HepG2 (cell line): ENCODE results near the gene SMIM36. TPM values are rescaled to one million over a fixed set of nuclear protein-coding genes. Genes with fewer than 3 reads are reported as not detected.

Experiments
- ATAC-seq: fragments of 200-7000 bp; cut with Tn5 transposase; 3 replicates; pipeline ENCODE4 v1.9.1; 2020; ENCODE audit warnings: mild to moderate bottlenecking, moderate library complexity
- BruUV-seq: library from RNA; stranded (reverse); fragments of 400-500 nt; replicated peaks from 2 replicates; lab custom pipeline; 2021; lab: Mats Ljungman, UMichigan
- CTCF ChIA-PET: fragments of 300-600 bp; formaldehyde crosslinking; extraction: SDS; loops from one replicate; lab custom pipeline; 2021; ENCODE audit warnings: low total read pairs, inconsistent platforms, low intra/inter-chr PET ratio; lab: Yijun Ruan, JAX
- POLR2A ChIA-PET: fragments of 350-600 bp; sonication (Branson Sonifier 250); formaldehyde crosslinking; loops from one replicate; lab custom pipeline; 2020; ENCODE audit warnings: antibody characterized with exemption, inconsistent platforms; lab: Yijun Ruan, JAX
- DNase-seq: peaks from one replicate; pipeline ENCODE4 v3.0.0-alpha.2; 2015; ENCODE audit warnings: low spot score
- FAIRE-seq: peaks from 3 replicates; lab custom pipeline; 2011; peaks lifted over from hg19 to GRCh38; lab: Jason Lieb, UNC
- H2AFZ ChIP-seq: one replicate; pipeline ENCODE4 v1.6.1; 2011; ENCODE audit warnings: low read length, inconsistent platforms
- H3K27ac ChIP-seq: fragments of 300-600 bp; 3 replicates; pipeline ENCODE4 v1.8.0; 2011; ENCODE audit warnings: mixed run types, mild to moderate bottlenecking, mixed read lengths, low read length, inconsistent platforms; ENCODE audit not compliant: insufficient read depth; ENCODE audit errors: extremely low read length
- H3K27me3 ChIP-seq, 2 experiments: fragments of 200-600 bp in 1 of 2; 2 replicates in 1 of 2; 3 replicates in 1 of 2; pipeline versions ENCODE4 v1.6.0 to v1.8.0; 2011; ENCODE audit warnings: low read length in 2 of 2, mild to moderate bottlenecking in 2 of 2, moderate library complexity in 2 of 2, inconsistent platforms in 1 of 2; ENCODE audit not compliant: insufficient read depth in 2 of 2, control insufficient read depth in 1 of 2
- H3K36me3 ChIP-seq, 2 experiments: fragments of 200-600 bp in 1 of 2; replicated peaks in 1 of 2; 2 replicates in 1 of 2; 3 replicates in 1 of 2; pipeline versions ENCODE4 v1.5.1 to v1.8.0; 2011; ENCODE audit warnings: low read length in 2 of 2, inconsistent platforms in 1 of 2; ENCODE audit not compliant: insufficient read depth in 2 of 2, control insufficient read depth in 1 of 2
- H3K4me1 ChIP-seq: 2 replicates; pipeline ENCODE4 v1.5.1; 2012; ENCODE audit warnings: low read length, inconsistent platforms; ENCODE audit not compliant: insufficient read depth
- H3K4me2 ChIP-seq: 2 replicates; pipeline ENCODE4 v1.6.0; 2011; ENCODE audit warnings: low read depth, low read length, inconsistent platforms
- H3K4me3 ChIP-seq, 3 experiments: fragments of 200-600 bp in 1 of 3; sonication (generic), shearing (Covaris generic) in 1 of 3; replicated peaks in 1 of 3; 2 replicates each; pipeline ENCODE4 v1.5.1; 2011 to 2016; ENCODE audit warnings: low read length in 3 of 3, inconsistent platforms in 2 of 3, low read depth in 2 of 3, mild to moderate bottlenecking in 2 of 3, control low read depth in 1 of 3, mixed read lengths in 1 of 3; ENCODE audit not compliant: insufficient read depth in 1 of 3
- H3K79me2 ChIP-seq: one replicate; pipeline ENCODE4 v1.6.1; 2011; ENCODE audit warnings: low read length, inconsistent platforms; ENCODE audit not compliant: insufficient read depth
- H3K9ac ChIP-seq: 2 replicates; pipeline ENCODE4 v1.6.0; 2011; ENCODE audit warnings: mild to moderate bottlenecking, low read depth, low read length, inconsistent platforms; ENCODE audit not compliant: insufficient read depth
- H3K9me3 ChIP-seq: 2 replicates; pipeline ENCODE4 v1.5.1; 2012; ENCODE audit warnings: mild to moderate bottlenecking, low read length
- H4K20me1 ChIP-seq: 2 replicates; pipeline ENCODE4 v1.6.0; 2011; ENCODE audit warnings: inconsistent platforms, mild to moderate bottlenecking, low read length, moderate library complexity; ENCODE audit not compliant: insufficient read depth
- AKAP8 ChIP-seq: sonication (generic); formaldehyde crosslinking; IDR thresholded peaks from 2 replicates; pipeline ENCODE4 v1.5.1; 2020; ENCODE audit warnings: mild to moderate bottlenecking, missing genetic modification reagents
- DR1 ChIP-seq: sonication (generic); formaldehyde crosslinking; IDR thresholded peaks from 2 replicates; pipeline ENCODE4 v1.8.0; 2021; ENCODE audit warnings: mild to moderate bottlenecking, missing genetic modification reagents, inconsistent platforms
- FOXA1 ChIP-seq, 2 experiments: fragments of 450-650 bp in 1 of 2; sonication (generic) in 1 of 2; formaldehyde crosslinking in 1 of 2; IDR thresholded peaks; 2 replicates each; pipeline versions ENCODE4 v1.4.0 to v1.6.1; 2016 to 2020; ENCODE audit warnings: missing genetic modification reagents in 1 of 2
- GMEB2 ChIP-seq: IDR thresholded peaks from 2 replicates; pipeline ENCODE4 v1.6.1; 2016; ENCODE audit warnings: missing biosample characterization, missing genetic modification reagents, low read depth
- KAT2B ChIP-seq: fragments of 150-350 bp; IDR thresholded peaks from 2 replicates; pipeline ENCODE4 v1.6.1; 2014; ENCODE audit warnings: low read depth, low read length, borderline replicate concordance
- MTF2 ChIP-seq: sonication (generic); formaldehyde crosslinking; IDR thresholded peaks from 2 replicates; pipeline ENCODE4 v1.5.0; 2020; ENCODE audit warnings: missing genetic modification reagents, borderline replicate concordance
- POLR2A ChIP-seq, 2 experiments: IDR thresholded peaks; 2 replicates each; pipeline ENCODE4 v1.6.1; 2011; ENCODE audit warnings: low read depth in 2 of 2, low read length in 2 of 2, mild to moderate bottlenecking in 1 of 2, moderate library complexity in 1 of 2; ENCODE audit not compliant: insufficient read depth in 1 of 2
- RXRA ChIP-seq: sonication (generic); formaldehyde crosslinking; IDR thresholded peaks from 2 replicates; pipeline ENCODE4 v1.5.1; 2020; ENCODE audit warnings: missing genetic modification reagents
- SAFB2 ChIP-seq: sonication (generic); formaldehyde crosslinking; IDR thresholded peaks from 2 replicates; pipeline ENCODE4 v1.5.1; 2020; ENCODE audit warnings: missing genetic modification reagents, low read depth, mild to moderate bottlenecking, borderline replicate concordance
- SKI ChIP-seq: fragments of 450-650 bp; IDR thresholded peaks from one replicate; pipeline ENCODE4 v1.6.1; 2018; ENCODE audit warnings: mild to moderate bottlenecking; ENCODE audit not compliant: partially characterized antibody
- SNAPC2 ChIP-seq: sonication (generic); formaldehyde crosslinking; IDR thresholded peaks from 2 replicates; pipeline ENCODE4 v1.8.1; 2022; ENCODE audit warnings: mild to moderate bottlenecking, missing genetic modification reagents
- SOX13 ChIP-seq, 3 experiments: fragments of 450-650 bp in 1 of 3; sonication (generic) in 1 of 3; formaldehyde crosslinking in 1 of 3; IDR thresholded peaks in 2 of 3; conservative IDR thresholded peaks in 1 of 3; 2 replicates each; pipeline versions ENCODE4 v1.5.0 to v1.6.1; 2016 to 2020; ENCODE audit warnings: antibody characterized with exemption in 1 of 3, mild to moderate bottlenecking in 1 of 3, missing compliant biosample characterization in 1 of 3, missing genetic modification reagents in 1 of 3, moderate library complexity in 1 of 3
- TGIF2 ChIP-seq: IDR thresholded peaks from 2 replicates; pipeline ENCODE4 v1.6.1; 2016; ENCODE audit warnings: control low read depth, missing compliant biosample characterization
- ZNF383 ChIP-seq: sonication (generic); formaldehyde crosslinking; IDR thresholded peaks from 2 replicates; pipeline ENCODE4 v1.4.0; 2020; ENCODE audit warnings: missing genetic modification reagents, mild to moderate bottlenecking, borderline replicate concordance
- ZNF44 ChIP-seq: sonication (generic); formaldehyde crosslinking; IDR thresholded peaks from 2 replicates; pipeline ENCODE4 v1.5.1; 2020; ENCODE audit warnings: mild to moderate bottlenecking, missing genetic modification reagents
- ZNF513 ChIP-seq: sonication (generic); formaldehyde crosslinking; conservative IDR thresholded peaks from 2 replicates; pipeline ENCODE4 v1.5.0; 2020; ENCODE audit warnings: missing genetic modification reagents
- ZNF605 ChIP-seq: sonication (generic); formaldehyde crosslinking; IDR thresholded peaks from 2 replicates; pipeline ENCODE4 v1.8.0; 2022; ENCODE audit warnings: mild to moderate bottlenecking, missing genetic modification reagents
- WGBS: methylation state at CpG from one replicate; pipeline ENCODE4 v1.1.6; 2017; ENCODE audit warnings: low lambda C conversion rate; 5-methylcytosine and 5-hydroxymethylcytosine counted together
- in situ Hi-C: cut with HindIII; loops from 2 replicates; pipeline ENCODE4 v1.10.0; 2017; ENCODE audit warnings: low pct_unique_long_range_greater_than_20kb; ENCODE audit not compliant: extremely low pct_ligation_motif_present
- intact Hi-C: fragments of 100-400 bp; cut with micrococcal nuclease; formaldehyde crosslinking; loops from one replicate; pipeline ENCODE4 v1.10.0; 2022; ENCODE audit not compliant: unreplicated experiment
- polyA plus RNA-seq, 8 experiments: library from polyadenylated mRNA; depleted of rRNA in 3 of 8; stranded (reverse) in 7 of 8; unstranded in 1 of 8; fragments of >200 nt; fragmentation: Illumina TruSeq in 4 of 8; extraction: Trizol in 4 of 8; gene quantifications; 2 replicates each; pipeline versions ENCODE4 v1.2.1 to v1.2.3, GENCODE V29; 2011 to 2016; ENCODE audit warnings: low read depth in 4 of 8, missing spikeins in 1 of 8, mixed read lengths in 1 of 8; ENCODE audit not compliant: insufficient read depth in 1 of 8
- total RNA-seq, 5 experiments: library from RNA; depleted of rRNA; stranded (reverse); fragments of >200 nt; fragmentation: Illumina TruSeq; extraction: Trizol; gene quantifications; 2 replicates each; pipeline ENCODE4 v1.2.3, GENCODE V29; 2016; ENCODE audit warnings: low read depth in 1 of 5

The SMIM36 gene
- total and polyA plus RNA-seq, 2 of the 13 experiments (the other 11 are each of a cell fraction or from before 2014, with no cell fraction given) = not detected

DNA sequence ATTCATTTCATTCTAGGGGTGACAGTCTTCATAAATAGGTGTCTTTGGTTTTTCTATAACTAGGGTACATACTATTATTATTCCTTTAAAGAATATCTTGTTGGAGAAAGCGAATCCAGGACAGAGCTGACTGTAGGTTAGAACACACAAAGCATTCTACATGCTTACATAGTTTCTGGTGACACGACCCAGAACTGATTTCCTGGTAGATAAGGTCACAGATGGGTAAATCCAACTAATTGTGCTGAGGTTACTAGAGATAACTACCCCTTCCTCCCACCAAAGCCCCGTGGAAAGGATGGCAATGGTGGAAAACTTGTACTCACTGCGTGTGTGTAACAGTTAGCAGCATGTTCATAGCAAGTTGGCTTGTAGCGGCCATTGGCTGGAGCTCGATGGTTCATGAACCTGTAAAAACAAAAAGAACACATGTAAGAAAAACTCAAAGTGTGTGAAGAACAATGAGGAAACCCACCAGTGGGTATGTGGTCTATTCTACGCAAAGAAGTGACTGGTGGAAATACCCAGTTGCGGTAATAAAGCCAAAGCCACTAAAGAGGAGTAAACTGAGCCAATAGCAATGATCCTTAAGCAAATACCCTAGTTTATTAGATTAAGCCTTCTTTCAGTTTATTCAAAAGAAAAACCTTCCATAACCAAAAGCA, 97.3 kb downstream of the SMIM36 start:
- Histone ChIP-seq H2AFZ (no peak overlapping the region), H3K27ac (no peak overlapping the region), H3K4me2 (0 out of 2 replicates have a peak overlapping the region, but pooled peaks have one; percentile 25), H3K79me2 (peaks cover 69% of the 10 kb centered on the region), H3K9ac (no peak overlapping the region), H3K9me3 (no peaks in the 10 kb centered on the region), H3K36me3 (peaks cover 19 to 74% of the 10 kb centered on the region in 2 experiments), H3K4me1 (peaks cover 100% of the 10 kb centered on the region), H3K4me3 (no peak overlapping the region), H4K20me1 (no peaks in the 10 kb centered on the region), H3K27me3 (no peaks in the 10 kb centered on the region)
- intact Hi-C loops = no loop called here
- 96% methylated on average over 8 of the region's 8 CpGs for WGBS
- no peak for FAIRE-seq
- in situ Hi-C loops = no loop called here
- ATAC-seq = no peak
- DNase-seq = no peak
- POLR2A ChIA-PET = no interaction called here
- BruUV-seq = no TSS peak
- CTCF ChIA-PET = no interaction called here
- TF ChIP-seq TGIF2 = 0 out of 2 replicates have a peak, but pooled peaks have one; percentile 23
- TF ChIP-seq POLR2A (IDR thresholded peaks at IDR 0.05; ENCODE audit: insufficient read depth in 1 of 2, low read depth in 2 of 2, low read length in 2 of 2) = peak in 1 of 2 experiments; percentile 25; a peak in 1 of 4 replicates
- no peak for TF ChIP-seq SNAPC2
- no peak for TF ChIP-seq DR1
- no peak for TF ChIP-seq MTF2 (CRISPR knock-in tag)
- no peak for TF ChIP-seq KAT2B
- no peak for TF ChIP-seq ZNF383 (CRISPR knock-in tag)
- TF ChIP-seq GMEB2 (CRISPR knock-in tag) = no peak
- no peak for TF ChIP-seq FOXA1 (IDR thresholded peaks at IDR 0.05)
- no peak for TF ChIP-seq FOXA1 (CRISPR knock-in tag; IDR thresholded peaks at IDR 0.05)
- no peak for TF ChIP-seq AKAP8 (CRISPR knock-in tag)
- TF ChIP-seq SKI = no peak
- TF ChIP-seq SOX13 (IDR thresholded peaks at IDR 0.05) = no peak
- TF ChIP-seq SOX13 (CRISPR knock-in tag; conservative IDR thresholded peaks at IDR 0.05 in 1 of 2, IDR thresholded peaks at IDR 0.05 in 1 of 2) = no peak
- no peak for TF ChIP-seq ZNF44
- TF ChIP-seq SAFB2 (CRISPR knock-in tag) = no peak
- TF ChIP-seq RXRA = no peak
- 0 out of 2 replicates have a peak, but pooled peaks have one; percentile 24 for TF ChIP-seq ZNF605 (CRISPR knock-in tag)
- TF ChIP-seq ZNF513 (CRISPR knock-in tag) = no peak
